ELR (cell line): ENCODE data around the gene SPN.
A peak's percentile ranks its signal among the peaks of the same experiment; 100 is the strongest.
"Not testable (repeated sequence)": the region's sequence is repeated elsewhere in the genome, so short reads cannot be mapped to it uniquely, and the experiment has no call there.

Source experiments
- DNase-seq: peaks from one replicate; pipeline ENCODE4 v3.0.0-alpha.2; 2015; ENCODE audit warnings: low read depth

The SPN gene

DNA sequence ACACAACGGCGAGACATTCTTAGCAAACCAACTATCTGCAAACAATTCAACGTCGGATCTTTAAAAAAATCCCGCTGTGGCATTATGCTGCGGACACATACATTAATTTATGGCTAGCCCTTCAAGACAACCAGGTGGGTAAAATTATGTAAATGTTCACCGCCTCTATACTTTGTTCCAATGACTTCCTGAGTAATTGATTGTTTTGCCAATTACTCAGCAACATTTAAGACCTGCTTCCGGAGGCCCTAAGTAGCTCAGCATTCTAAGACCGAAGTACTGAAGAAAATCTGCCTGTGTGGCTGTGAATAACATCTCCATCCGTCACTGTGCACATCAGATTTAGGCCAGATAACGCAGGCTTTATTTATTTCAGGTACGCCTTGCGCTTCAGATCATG is 39.2 kb downstream of the SPN start:
- no peak for DNase-seq

DNA sequence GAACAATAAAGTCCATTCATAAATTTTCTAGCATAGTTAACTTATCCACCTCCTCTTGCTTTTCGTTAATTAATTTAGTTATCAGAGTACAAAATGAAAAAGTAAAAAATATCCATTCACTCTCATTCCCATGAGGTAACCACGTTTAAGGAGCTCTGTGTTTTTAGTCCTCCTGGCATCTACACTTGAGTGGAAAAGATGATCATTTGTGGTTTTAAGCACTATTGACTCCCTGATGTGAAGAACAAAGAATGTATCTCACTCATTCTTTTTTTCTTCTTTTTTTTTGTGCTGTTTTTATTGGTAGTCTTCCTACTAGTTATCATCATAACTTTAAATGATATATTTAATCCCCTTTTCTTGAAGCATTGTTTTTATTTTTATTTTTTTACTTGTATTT is 42.0 kb downstream of the SPN start:
- DNase-seq = no peak

- DNase-seq = not testable (repeated sequence)
These were observed 44.1 kb downstream of the SPN start for GRCh38 chr16:29707160-29707559.

- DNase-seq = no peak
These were observed 46.0 kb downstream of the SPN start for GRCh38 chr16:29708917-29709600.

- DNase-seq = not testable (repeated sequence)
These were observed 46.6 kb downstream of the SPN start for GRCh38 chr16:29709657-29710056.

DNA sequence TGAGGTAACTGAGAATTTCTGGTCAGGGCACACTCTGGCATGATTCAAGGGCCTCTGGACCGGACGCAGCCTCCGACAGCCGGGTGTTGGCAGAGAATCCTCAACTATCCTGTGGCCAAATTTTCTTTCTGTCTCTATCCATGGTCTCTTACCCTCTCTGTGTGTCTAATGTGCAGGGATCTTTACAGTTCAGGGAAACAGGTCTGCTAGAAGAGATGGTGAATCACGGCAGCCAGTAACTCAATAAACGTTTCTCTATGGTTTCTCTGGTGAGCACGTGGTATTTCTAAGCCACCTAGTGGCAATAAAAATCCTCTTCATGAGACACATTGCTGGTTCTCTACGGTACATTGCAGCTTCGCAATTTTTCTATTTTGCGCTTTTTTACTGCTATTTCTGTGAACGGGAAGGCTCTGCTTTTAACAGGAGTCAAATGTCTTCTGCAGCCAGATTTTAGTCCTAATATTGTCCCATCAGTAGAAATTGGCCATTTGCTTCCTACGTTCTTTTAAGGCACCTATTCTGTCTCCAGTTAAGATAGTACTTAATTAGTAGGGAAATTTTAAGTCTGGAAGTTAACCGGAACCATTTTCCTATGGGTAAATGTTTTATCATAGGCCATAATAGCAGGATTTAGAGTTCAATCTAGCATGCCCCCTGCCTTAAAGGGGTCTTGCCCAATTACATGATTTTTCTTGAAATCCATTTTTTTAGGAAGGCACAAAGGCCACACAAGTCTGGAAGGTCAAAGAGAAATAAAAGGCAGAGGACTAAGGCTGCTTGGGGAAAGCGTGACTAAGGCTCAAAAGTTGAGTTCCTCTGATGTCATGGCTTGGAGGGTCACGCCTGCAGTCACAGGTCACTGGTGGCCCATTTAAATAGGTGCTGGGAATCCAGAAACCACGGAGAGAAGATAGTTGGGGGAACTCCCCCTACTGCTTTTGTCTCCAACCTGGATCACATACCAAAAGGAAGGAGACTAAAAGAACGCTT is 47.5 kb downstream of the SPN start:
- peak; percentile 85 for DNase-seq

DNA sequence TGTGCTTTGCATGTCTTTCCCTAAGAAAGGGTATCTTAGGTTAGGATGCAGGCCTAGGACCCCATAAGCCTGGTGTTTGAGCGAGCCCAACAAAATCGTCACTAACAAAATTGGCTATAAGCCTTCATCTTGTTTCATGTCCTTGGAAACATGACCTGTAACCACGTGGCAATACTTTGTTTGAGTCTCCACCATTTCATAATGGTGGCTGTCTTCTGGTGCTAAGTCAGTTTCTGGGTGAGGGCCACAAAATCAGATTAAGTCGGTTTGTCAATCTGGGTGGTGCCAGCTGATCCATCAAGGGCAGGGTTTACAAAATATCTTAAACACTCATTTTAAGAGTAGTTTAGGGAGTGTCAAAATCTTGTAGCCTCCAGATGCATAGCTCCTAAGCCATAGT is 49.8 kb downstream of the SPN start:
- DNase-seq = no peak

DNA sequence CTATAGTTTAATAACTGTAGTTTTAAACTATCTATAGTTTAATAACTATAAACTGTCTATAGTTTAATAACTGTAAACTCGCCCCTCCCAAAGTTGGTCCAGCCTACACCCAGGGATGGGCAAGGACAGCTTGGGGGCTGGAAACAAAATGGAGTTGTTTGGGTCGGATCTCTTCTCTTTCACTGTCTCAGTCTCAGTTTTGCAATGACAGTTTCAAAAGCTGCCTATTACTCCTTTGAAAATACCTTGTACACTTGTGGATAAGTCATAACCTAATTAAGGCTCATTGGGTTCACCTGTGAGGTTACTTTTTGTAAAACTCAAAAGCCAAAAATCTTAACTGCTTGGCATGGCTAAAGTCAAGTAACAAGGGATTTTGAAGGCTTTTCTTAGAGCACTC is 51.3 kb downstream of the SPN start:
- DNase-seq = no peak

GRCh38 chr16:29714972-29715371 is 51.9 kb downstream of the SPN start:
- DNase-seq = no peak

- no peak for DNase-seq
These were observed 54.1 kb downstream of the SPN start for GRCh38 chr16:29717113-29717512.

GRCh38 chr16:29719063-29719462 is 56.0 kb downstream of the SPN start:
- no peak for DNase-seq
